HG03460 (cell line): Measurements from ENCODE around the gene AKIP1.
"Not testable (repeated sequence)": the region's sequence is repeated elsewhere in the genome, so short reads cannot be mapped to it uniquely, and the experiment has no call there.

Experiments
- ATAC-seq: cut with Tn5 transposase; IDR thresholded peaks from one replicate; pipeline ENCODE4 v1.9.1; 2021; ENCODE audit not compliant: unreplicated experiment

The AKIP1 gene

GRCh38 chr11:8914661-8915018, 3.7 kb downstream of the AKIP1 start:
- no peak for ATAC-seq

GRCh38 chr11:8917157-8917825, 6.3 kb downstream of the AKIP1 start:
- ATAC-seq = no peak

GRCh38 chr11:8922691-8923090, 11.7 kb downstream of the AKIP1 start:
- ATAC-seq = no peak

GRCh38 chr11:8925711-8926110, 14.7 kb downstream of the AKIP1 start:
- no peak for ATAC-seq

- ATAC-seq = no peak
These were observed 15.2 kb downstream of the AKIP1 start for GRCh38 chr11:8926236-8926635.

- ATAC-seq = no peak
These were observed 16.2 kb downstream of the AKIP1 start for GRCh38 chr11:8927233-8927632.

- no peak for ATAC-seq
These were observed 17.2 kb downstream of the AKIP1 start for GRCh38 chr11:8928205-8928604.

- no peak for ATAC-seq
These were observed 18.1 kb downstream of the AKIP1 start for GRCh38 chr11:8928981-8929615.

- ATAC-seq = no peak
These were observed 19.6 kb downstream of the AKIP1 start for GRCh38 chr11:8930456-8931175.

- ATAC-seq = no peak
These were observed 21.7 kb downstream of the AKIP1 start, which contains the start of gene C11orf16 for GRCh38 chr11:8932564-8933180. C11orf16 (minus strand) TSS chr11:8932947; CDS start chr11:8932308, 639 bp downstream.

GRCh38 chr11:8933931-8934330, 22.9 kb downstream of the AKIP1 start:
- no peak for ATAC-seq

GRCh38 chr11:8934742-8935488, 23.9 kb downstream of the AKIP1 start:
- no peak for ATAC-seq

GRCh38 chr11:8935789-8936188, 24.8 kb downstream of the AKIP1 start:
- ATAC-seq = not testable (repeated sequence)

- no peak for ATAC-seq
These were observed 26.2 kb downstream of the AKIP1 start for GRCh38 chr11:8937159-8937558.

GRCh38 chr11:8937659-8938058, 26.7 kb downstream of the AKIP1 start:
- no peak for ATAC-seq

- no peak for ATAC-seq
These were observed 30.5 kb downstream of the AKIP1 start for GRCh38 chr11:8941341-8942103.

- no peak for ATAC-seq
These were observed 31.6 kb downstream of the AKIP1 start, which contains the start of gene ASCL3 for GRCh38 chr11:8942518-8943066. ASCL3 (minus strand) TSS chr11:8943016; CDS start chr11:8938161, 4,855 bp downstream.

- no peak for ATAC-seq
These were observed 36.4 kb downstream of the AKIP1 start for GRCh38 chr11:8947230-8947943.

- ATAC-seq = no peak
These were observed 37.9 kb downstream of the AKIP1 start for GRCh38 chr11:8948886-8949285.
